SU-DHL-6 (cell line): Measurements from ENCODE around the gene GSC2.

Experiments
- H2AFZ ChIP-seq: fragments of 200-600 bp; sonication (generic); 2 replicates; pipeline ENCODE4 v1.6.1; 2014; ENCODE audit warnings: low read depth, mild to moderate bottlenecking, moderate library complexity, mixed read lengths, antibody characterized with exemption, low read length; ENCODE audit not compliant: severe bottlenecking
- H3F3A ChIP-seq: fragments of 200-600 bp; shearing (Covaris generic); 2 replicates; pipeline ENCODE4 v1.6.0; 2016; ENCODE audit warnings: antibody characterized with exemption, mild to moderate bottlenecking; ENCODE audit not compliant: insufficient read depth
- H3K27ac ChIP-seq: fragments of 200-600 bp; sonication (generic); 2 replicates; pipeline ENCODE4 v1.5.1; 2016; ENCODE audit warnings: low read depth, mild to moderate bottlenecking, low read length, moderate library complexity, mixed read lengths
- H3K27me3 ChIP-seq: fragments of 200-600 bp; sonication (generic), shearing (Covaris generic); 2 replicates; pipeline ENCODE4 v1.6.0; 2014; ENCODE audit warnings: mild to moderate bottlenecking, low read length
- H3K36me3 ChIP-seq: fragments of 200-600 bp; sonication (generic); 2 replicates; pipeline ENCODE4 v1.6.1; 2014; ENCODE audit warnings: mild to moderate bottlenecking, low read length, mixed read lengths
- H3K4me2 ChIP-seq: fragments of 300-600, 200-600 bp; shearing (Covaris generic), sonication (generic); 2 replicates; pipeline ENCODE4 v1.6.0; 2014; ENCODE audit warnings: low read length, low read depth, mild to moderate bottlenecking; ENCODE audit not compliant: poor library complexity, severe bottlenecking
- H3K4me3 ChIP-seq: fragments of 200-600 bp; sonication (generic); 2 replicates; pipeline ENCODE4 v1.5.1; 2014; ENCODE audit warnings: antibody characterized with exemption, low read length, mild to moderate bottlenecking, mixed read lengths; ENCODE audit not compliant: insufficient read depth, poor library complexity, severe bottlenecking
- H3K79me2 ChIP-seq: fragments of 200-600 bp; sonication (generic); 2 replicates; pipeline ENCODE4 v1.6.1; 2014; ENCODE audit warnings: mild to moderate bottlenecking, low read length, moderate library complexity; ENCODE audit not compliant: insufficient read depth
- H3K9ac ChIP-seq: fragments of 200-600 bp; sonication (generic); 2 replicates; pipeline ENCODE4 v1.7.0; 2014; ENCODE audit warnings: mild to moderate bottlenecking, low read length
- H3K9me2 ChIP-seq: fragments of 200-600 bp; sonication (generic); replicated peaks from 2 replicates; pipeline ENCODE4 v1.6.1; 2014; ENCODE audit warnings: low read length; ENCODE audit not compliant: insufficient read depth
- H3K9me3 ChIP-seq: fragments of 200-600 bp; sonication (generic); 2 replicates; pipeline ENCODE4 v1.6.1; 2014; ENCODE audit warnings: low read length, mixed read lengths; ENCODE audit not compliant: insufficient read depth
- H4K20me1 ChIP-seq: fragments of 200-600 bp; sonication (generic); 2 replicates; pipeline ENCODE4 v1.6.1; 2014; ENCODE audit warnings: low read depth, mild to moderate bottlenecking, antibody characterized with exemption, low read length, moderate library complexity, mixed read lengths
- CTCF ChIP-seq: fragments of 200-600 bp; sonication (generic); IDR thresholded peaks from one replicate; pipeline ENCODE4 v1.5.1; 2017; ENCODE audit warnings: antibody characterized with exemption, mild to moderate bottlenecking, low read length, moderate library complexity; ENCODE audit not compliant: insufficient read depth, poor library complexity, severe bottlenecking
- EZH2phosphoT487 ChIP-seq: fragments of 200-600 bp; sonication (generic), shearing (Covaris generic); conservative IDR thresholded peaks from 2 replicates; pipeline ENCODE4 v1.6.1; 2018; ENCODE audit warnings: mild to moderate bottlenecking, antibody characterized with exemption, low read length, moderate library complexity, mixed read lengths

The GSC2 gene

GRCh38 chr22:19149991-19150390, at the start of gene GSC2:
Gene GSC2 (minus strand): TSS chr22:19150292. CDS start chr22:19150283, 9 bp downstream.
- TF ChIP-seq EZH2phosphoT487 (no peak), CTCF (no peak)
- H2AFZ ChIP-seq: no peak within 1 kb of the TSS
- H3F3A ChIP-seq: no peaks in the 10 kb centered on the region
- no peaks in the 10 kb centered on the region for H3K27me3 ChIP-seq
- no peaks in the 10 kb centered on the region for H4K20me1 ChIP-seq
- H3K36me3 ChIP-seq: no peaks in the 10 kb centered on the region
- no peak within 1 kb of the TSS for H3K27ac ChIP-seq
- H3K79me2 ChIP-seq: no peaks in the 10 kb centered on the region
- no peaks in the 10 kb centered on the region for H3K9me3 ChIP-seq
- H3K4me2 ChIP-seq: no peak within 1 kb of the TSS
- H3K9me2 ChIP-seq: no peaks in the 10 kb centered on the region
- H3K9ac ChIP-seq: no peak within 1 kb of the TSS
- H3K4me3 ChIP-seq: no peak within 1 kb of the TSS

GRCh38 chr22:19199479-19199878, 49.4 kb upstream of the GSC2 start:
- Histone ChIP-seq H3K9ac (no peak overlapping the region), H3F3A (no peaks in the 10 kb centered on the region), H3K9me3 (no peaks in the 10 kb centered on the region), H3K27me3 (no peaks in the 10 kb centered on the region), H3K27ac (no peak overlapping the region), H4K20me1 (no peaks in the 10 kb centered on the region), H3K79me2 (no peaks in the 10 kb centered on the region), H2AFZ (no peak overlapping the region), H3K4me2 (no peak overlapping the region), H3K9me2 (no peaks in the 10 kb centered on the region), H3K36me3 (no peaks in the 10 kb centered on the region), H3K4me3 (no peak overlapping the region)
- TF ChIP-seq EZH2phosphoT487: no peak
- no peak for TF ChIP-seq CTCF

- H3K27ac ChIP-seq: no peak overlapping the region
- H3K27me3 ChIP-seq: no peaks in the 10 kb centered on the region
- H3K4me3 ChIP-seq: no peak overlapping the region
- H3F3A ChIP-seq: no peaks in the 10 kb centered on the region
- no peaks in the 10 kb centered on the region for H3K79me2 ChIP-seq
- no peak overlapping the region for H3K4me2 ChIP-seq
- H3K36me3 ChIP-seq: no peaks in the 10 kb centered on the region
- H2AFZ ChIP-seq: no peak overlapping the region
- TF ChIP-seq EZH2phosphoT487 (no peak), CTCF (no peak)
- no peaks in the 10 kb centered on the region for H3K9me2 ChIP-seq
- no peak overlapping the region for H3K9ac ChIP-seq
- no peaks in the 10 kb centered on the region for H3K9me3 ChIP-seq
- H4K20me1 ChIP-seq: no peaks in the 10 kb centered on the region
Measured at GRCh38 chr22:19197997-19198865, 48.1 kb upstream of the GSC2 start.
